Measurements from ENCODE around the gene IGF2BP2.
"Not testable (repeated sequence)": the region's sequence is repeated elsewhere in the genome, so short reads cannot be mapped to it uniquely, and the experiment has no call there.

IGF2BP2 gene

DNA sequence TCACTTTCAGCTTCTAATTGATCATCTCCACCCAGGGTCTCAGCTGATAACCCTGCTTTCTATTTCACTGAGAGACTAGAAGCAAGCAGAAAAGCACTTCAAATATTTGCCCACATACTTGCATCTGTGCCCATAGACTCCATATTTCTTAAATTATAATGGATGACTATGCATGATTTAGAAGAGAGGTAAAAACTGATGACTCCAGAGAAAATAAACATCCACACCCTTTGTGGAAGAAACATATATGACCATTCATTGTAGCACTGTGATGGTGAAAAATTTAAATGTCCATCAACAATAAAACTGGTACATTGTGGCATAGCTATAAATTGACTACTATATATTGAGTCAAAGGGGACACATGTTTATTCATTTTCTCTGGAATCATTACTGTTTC lies 7.1 kb upstream of the IGF2BP2 start:
- DNase-seq, result no peak

DNA sequence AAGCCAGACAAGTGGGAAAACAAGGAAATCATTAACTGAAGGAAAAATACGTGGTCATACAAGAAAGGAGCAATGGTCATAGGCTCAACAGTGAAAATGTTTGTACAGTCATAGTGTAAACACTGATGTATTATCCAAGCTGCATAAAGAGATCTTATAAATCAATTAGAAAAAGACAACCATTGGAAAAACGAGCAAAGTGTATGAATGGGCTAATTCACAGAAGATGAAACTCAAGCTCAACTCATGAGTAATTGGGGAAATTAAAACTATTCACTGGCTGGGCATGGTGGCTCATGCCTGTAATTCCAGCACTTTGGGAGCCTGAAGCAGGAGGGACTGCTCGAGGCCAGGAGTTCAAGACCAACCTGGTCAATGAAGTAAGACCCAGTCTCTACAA lies 6.4 kb upstream of the IGF2BP2 start:
- no peak for DNase-seq

DNA sequence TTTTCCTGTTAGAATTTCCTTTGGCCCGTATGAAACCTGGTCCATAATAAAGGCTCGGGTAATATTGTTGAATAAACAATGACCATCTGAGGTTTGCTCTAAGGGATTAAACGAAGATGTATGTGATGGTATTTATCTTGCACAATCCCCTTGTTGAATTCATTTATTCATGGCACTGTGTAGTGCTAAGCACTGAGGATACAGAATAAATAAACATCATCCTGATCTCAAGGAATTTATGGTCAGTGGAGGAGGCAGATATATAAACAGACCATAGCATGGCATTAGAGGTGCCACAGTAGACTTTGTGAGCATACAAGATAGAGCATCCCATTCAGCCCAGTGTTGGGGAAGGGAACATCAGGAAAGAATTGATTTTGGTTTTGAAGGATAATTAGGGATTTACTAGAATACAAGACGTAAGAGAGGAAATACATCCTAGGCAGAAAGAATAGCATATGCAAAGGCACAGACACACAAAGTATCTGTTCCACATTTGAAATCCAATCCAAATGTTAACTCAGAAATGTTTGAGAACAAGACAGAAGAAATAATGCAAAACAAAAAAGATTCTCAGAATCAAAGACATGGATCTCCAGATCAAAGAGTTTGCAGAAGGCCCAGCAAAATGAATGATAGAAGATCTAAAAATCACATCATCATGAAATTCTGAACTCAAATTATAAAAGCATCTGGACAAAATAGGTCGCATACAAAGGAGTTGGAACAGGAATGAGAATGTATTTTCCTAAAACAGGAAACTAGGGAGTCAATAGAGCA lies 5.4 kb upstream of the IGF2BP2 start:
- no peak for DNase-seq

GRCh38 chr3:185828755-185829154 lies 3.9 kb upstream of the IGF2BP2 start:
- no peak for DNase-seq

GRCh38 chr3:185827595-185828344 lies 2.9 kb upstream of the IGF2BP2 start:
- no peak for DNase-seq

DNA sequence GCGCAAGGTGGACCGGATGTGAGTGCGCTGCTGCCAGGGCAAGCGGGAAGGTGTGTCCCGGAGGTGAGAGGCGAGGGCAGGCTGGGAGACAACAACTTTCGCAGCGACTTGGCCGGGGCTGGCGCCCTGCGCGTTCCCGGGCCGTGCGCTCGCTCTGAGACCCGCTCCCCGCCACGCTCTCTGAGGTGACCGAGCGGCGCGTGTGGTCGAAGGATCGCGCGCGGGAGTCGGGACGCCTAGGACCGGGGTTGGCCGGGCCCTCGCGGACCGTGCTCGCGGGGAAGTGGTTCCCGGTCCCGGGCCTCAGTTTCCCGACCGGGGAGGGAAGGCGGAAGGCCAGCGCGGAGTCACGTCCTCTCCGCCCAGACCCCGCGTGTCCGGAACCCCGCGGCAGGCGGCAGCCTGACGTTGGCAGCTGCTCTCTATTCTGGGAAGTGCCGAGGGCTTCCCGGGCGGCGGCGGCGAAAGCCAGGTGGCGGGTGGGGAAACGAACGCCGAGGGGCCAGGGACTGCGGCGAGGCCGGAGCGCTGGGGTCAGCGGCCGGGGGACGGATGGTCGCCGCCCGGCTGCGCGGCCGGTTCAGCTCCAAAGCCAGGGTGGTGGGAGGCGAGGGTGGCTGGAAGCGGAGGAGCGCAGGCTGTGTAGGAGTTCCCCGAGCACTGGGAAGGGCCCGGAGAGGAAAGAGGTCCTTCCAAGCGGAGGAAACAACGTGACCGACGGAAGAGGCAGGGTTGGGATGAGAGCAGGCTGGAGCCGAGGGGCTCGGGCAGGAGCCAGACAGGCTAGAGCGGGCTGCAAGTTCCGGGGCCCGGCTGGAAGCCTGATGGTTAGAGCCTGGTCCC lies 1.0 kb upstream of the IGF2BP2 start:
- DNase-seq, result peak; percentile 35 to 60

DNA sequence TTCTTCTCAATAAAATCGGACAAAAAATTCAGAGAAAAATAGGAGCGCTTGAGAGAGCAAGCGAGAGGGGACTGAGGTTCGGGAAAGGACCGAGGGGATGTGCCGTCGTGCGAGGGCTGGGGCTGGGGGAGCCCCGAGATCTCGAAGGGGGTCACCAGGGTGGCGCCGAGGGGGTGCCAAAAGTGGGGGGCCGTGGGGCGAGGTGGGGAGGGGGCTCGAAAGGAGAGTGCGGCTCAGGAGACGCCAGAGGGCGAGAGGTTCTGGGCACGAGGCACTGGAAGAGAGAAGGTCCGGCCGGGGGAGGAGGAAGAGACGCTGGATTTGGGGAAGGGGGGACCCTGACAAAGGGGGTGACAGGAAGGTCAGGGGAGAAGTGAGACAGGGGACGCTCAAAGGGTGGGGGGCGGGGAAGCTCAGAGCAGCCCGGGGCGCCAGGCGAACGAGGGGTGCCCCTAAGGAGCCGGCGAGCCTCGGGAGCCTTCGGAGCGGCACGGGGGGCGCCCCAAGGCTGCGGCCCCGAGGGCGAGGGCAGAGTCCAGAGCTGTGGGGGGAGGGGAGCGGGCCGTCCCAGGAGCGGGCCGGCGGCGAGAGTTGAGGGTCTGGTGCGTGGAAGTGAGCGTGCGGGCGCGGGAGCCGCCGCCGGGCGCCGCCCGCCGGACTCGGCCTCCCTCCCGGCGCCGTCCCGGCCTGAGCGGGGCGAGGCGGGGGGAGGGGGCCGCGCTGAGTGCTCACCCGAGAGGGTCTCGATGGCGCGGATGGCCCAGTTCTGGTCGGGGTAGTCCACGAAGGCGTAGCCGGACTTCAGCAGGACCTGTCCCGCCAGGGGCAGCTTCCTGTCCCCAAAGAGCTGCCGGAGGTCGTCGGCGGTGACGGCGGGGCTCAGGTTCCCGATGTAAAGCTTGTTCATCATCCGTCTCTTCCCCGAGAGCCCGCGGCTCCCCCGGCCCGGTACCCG lies 514 bp downstream of the IGF2BP2 start:
- DNase-seq, result peak in 1 of 2 donors; percentile 30

DNA sequence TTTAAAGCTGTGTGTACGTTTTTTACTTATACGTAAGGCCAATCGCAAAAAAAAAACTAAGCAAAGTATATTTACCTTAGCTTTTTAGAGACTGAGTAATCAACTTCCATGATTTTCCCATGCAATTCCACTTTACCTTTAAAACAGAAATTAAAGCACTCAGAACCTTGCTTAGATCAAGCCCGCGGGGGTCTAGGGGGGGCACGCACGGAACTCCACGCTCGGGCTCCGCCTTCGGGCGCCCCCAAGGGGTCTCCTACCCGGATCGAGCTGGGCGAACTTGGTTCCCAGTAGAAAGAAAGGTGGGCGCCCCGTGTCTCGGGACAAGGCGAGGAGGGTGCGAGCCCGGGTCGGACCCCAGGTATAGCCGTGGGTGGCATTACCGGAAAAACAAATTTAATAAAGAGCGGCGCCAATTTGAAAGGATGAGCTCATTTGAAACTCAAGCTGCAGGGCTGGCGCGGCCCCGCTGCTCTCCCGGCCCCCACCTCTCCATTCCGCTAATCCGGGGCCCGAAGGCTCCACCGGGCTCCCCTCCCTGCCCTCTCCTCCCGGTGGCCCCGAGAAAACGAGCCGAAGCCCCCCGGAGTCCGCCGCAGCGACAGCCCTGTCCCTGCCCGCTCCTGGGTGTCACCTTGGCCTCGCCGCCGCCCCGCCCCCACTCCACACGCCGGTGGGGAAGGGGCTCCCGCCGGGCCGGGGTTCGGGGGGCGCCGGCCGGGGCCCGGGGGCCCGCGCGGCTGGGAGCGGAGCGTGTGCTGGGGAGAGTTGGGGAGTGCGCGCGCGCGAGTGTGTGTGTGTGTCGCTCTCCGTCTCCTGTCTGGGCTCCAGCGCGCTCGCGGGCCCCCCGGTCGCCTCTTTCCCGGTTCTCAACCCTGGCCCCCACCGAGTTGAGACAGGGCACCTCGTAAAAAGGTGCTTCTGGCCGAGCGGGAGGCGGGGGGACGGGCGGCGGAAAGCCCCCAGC lies 1.5 kb downstream of the IGF2BP2 start:
- peak; percentile 32 to 40 for DNase-seq

DNA sequence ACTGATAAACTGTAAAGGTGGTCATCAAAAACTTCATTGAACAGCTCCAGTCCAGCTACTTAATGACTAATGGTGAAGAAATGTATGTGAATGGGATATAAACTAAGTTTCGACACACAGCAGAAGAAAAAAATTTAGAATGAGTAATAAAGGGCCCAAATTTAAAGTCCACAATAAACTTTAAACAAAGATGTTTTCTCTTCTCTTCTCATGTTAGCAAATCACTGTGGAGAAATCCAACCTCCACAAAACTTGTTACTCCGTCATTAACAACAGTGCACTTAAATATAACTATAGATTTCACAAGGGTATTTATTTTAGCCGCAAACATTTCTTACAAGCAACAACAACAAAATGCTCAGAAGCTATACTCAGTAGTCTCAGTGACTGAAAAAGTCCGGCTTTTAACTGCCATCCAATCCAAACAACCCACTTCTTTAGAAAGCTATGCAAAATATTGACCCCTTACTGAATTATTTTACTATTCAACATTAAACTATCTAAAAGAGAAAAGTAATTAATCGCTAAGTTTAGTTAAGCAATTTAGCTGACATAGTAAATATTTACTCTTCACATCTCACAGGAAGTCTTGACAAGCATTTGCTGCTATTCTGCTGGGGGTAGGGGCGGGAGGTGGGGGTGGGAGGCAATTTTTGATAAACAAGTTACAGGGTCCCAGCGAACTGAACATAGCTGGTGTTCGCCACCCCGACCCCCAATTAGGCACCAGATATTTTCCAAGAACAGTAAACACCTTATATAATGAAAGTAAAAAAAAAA lies 2.4 kb downstream of the IGF2BP2 start:
- no peak for DNase-seq

DNA sequence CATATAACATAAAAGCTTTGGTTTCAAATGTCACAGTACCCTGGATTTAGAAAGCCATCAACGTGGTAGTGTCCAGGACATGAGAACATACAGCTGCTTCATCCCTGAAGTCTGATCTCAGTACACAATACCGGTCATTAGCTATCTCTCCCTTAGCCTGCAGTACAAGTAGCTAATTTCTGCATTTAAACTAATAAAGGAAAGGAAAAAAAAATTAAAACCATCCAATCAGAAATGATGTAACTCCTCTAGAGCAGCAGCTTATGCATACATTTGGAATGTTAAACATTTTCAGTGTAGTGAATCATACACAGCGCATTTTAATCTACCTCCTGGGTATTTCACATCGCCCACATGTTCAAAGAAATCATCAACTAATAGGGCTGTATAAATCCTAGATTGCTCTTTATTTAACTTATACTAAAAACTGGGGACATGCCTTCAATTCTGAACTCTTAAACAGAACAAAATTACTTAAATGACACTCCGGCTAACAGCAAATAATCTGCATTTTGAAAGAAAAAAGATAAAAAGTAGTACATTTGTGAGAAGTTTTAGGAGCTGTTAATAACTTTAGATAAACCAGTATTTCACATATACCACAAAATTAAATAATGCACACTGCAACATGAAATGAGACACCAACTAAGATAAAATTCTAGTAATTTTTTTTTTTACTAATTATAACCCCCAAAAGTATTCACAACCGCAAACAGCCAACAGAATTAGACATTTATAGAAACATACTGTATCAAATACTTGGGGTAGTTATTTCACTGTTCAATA lies 3.7 kb downstream of the IGF2BP2 start:
- no peak for DNase-seq

- DNase-seq, result no peak
Measured at GRCh38 chr3:185818267-185818875, 6.5 kb downstream of the IGF2BP2 start.

GRCh38 chr3:185815391-185816282 lies 9.2 kb downstream of the IGF2BP2 start:
- no peak for DNase-seq

DNA sequence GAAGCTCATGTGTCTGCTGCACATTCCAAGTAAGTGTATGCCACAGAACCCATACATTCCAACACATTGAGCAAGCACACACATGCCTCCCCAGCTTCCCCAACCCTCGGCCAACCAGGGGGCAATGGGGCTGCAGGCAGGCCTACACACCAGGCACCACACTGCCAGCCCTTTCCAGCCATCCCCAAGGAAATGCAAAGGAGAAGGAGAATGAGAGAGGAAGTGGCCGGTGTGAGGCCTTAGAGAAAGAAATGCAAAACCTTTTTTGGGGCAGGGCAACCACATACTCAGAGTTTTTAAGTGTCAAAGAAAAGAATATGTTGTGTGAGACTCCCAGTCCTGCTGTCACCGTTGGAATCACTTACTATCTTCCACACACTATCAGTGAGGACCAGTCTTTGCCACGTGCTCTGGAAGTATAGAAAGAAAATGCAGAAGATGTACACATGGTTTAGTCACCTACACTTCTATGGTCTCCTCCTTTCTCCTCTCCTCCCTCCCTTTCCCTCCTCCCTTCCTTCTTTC lies 11.1 kb downstream of the IGF2BP2 start:
- no peak for DNase-seq

DNA sequence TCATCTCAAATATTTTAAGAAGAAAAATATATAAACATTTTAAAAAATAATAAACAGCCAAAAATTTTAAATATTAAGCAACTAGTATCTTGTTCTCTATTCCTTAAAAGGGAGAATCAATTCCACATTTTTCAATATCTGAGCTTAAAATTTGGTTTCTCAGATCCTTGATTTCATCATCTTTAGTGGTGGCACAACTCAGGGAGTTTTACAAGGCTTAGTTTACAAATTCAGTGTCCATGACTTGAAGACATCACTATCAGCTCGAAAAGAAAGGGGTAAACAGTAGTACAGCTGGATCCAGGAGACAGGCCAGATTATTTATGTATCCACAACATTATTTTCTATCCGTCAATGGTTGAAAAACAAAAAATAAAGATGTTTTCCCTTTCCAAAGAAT lies 11.6 kb downstream of the IGF2BP2 start:
- no peak for DNase-seq

DNA sequence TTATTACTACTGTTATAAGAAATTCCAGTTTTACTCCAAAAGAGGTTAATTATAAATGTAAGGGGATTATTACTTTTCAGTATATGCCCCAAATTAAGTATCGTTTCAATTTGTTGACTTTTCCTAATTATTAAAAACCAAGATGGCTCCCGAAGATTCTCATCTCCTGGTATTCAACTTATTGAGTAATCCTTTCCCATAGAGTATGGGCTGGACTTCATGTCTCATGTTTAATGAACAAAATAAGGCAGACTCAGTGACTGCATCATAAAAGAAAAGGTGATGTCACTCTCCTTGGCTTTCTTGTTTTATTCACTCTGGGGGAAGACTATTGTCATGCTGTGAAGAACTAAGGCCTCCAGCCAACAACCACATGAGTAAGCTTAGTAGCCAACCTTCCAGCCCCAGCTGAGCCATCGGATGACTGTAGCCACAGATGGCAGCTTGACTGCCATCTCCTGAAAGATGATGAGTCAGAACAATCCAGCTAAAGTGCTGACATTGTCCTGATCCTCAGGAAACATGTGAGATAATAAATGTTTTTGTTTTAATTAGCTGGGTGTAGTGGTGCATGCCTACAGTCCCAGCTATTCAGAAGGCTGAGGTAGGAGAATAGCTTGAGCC lies 17.3 kb downstream of the IGF2BP2 start:
- no peak for DNase-seq

- not testable (repeated sequence) for DNase-seq
Measured at GRCh38 chr3:185798831-185799110, 26.1 kb downstream of the IGF2BP2 start.
